ENCODE data around the gene NCS1. TPM values are rescaled to one million over a fixed set of nuclear protein-coding genes. Genes with fewer than 3 reads are reported as not detected.

The NCS1 gene
- total RNA-seq, 1 donor from 2014 or later: 50.0 TPM

- Mint-ChIP-seq H3K9me3 (ENCODE audit: low read depth) (no peaks in the 10 kb centered on the region), H3K4me1 (ENCODE audit: low read depth) (no peaks in the 10 kb centered on the region), H3K27me3 (ENCODE audit: low read depth) (no peaks in the 10 kb centered on the region), H3K27ac (ENCODE audit: unreplicated experiment) (no peak overlapping the region), H3K36me3 (ENCODE audit: low read depth) (no peaks in the 10 kb centered on the region), H3K4me3 (ENCODE audit: unreplicated experiment) (no peak overlapping the region)
- DNase-seq (ENCODE audit: low spot score): no peak
- peak; percentile 20 for TF ChIP-seq CTCF (IDR thresholded peaks at IDR 0.05)
Measured at GRCh38 chr9:130167927-130168326, 4.3 kb upstream of the NCS1 start.

GRCh38 chr9:130171226-130172148 lies 717 bp upstream of the NCS1 start:
- peak; percentile 91 for DNase-seq (ENCODE audit: low spot score)
- H3K4me3 Mint-ChIP-seq (ENCODE audit: unreplicated experiment): peak overlapping the region; percentile 59
- TF ChIP-seq CTCF (IDR thresholded peaks at IDR 0.05): no peak
- no peak overlapping the region for H3K27ac Mint-ChIP-seq (ENCODE audit: unreplicated experiment)
- H3K4me1 Mint-ChIP-seq (ENCODE audit: low read depth): peaks cover 17% of the 10 kb centered on the region
- no peaks in the 10 kb centered on the region for H3K36me3 Mint-ChIP-seq (ENCODE audit: low read depth)
- H3K27me3 Mint-ChIP-seq (ENCODE audit: low read depth): no peaks in the 10 kb centered on the region
- H3K9me3 Mint-ChIP-seq (ENCODE audit: low read depth): no peaks in the 10 kb centered on the region

DNA sequence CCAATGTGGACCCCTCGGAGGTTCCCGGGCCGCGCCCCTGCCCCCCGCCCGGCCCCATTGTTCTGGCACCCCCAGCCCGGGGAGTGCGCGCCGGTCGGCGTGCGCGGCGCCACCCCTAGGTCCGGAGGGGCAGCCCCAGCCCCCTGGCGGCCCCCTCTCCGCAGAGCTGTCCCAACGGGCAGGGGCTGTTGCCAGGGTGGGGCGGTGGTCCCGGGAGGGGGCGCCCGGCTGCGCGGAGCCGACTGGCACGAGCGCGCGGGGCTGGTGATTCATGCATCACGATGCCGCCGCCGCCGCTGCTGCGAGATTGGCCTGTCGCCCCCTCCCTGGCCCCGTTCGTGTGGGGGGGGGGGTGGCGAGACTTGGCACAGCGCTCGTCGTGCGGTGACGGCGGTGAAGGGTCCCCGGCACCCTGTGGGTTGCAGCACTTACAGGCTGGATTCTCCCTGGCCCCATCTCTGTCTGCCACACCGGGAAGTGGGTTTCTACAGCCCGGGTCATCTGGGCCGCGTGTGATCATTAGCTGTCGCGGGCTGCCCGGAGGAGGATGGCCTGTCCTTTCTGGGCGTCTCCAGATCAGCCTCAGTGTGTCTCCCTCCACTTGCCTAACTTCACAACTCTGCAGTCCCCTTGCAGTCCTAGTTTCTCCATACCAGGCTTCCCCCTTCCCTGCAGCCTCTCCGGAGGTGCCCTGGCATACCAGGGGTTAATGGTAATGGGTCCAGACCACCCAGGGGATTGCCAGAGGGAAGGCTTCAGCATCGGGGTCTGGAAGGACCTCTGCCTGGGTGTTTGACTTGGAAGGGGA lies 858 bp downstream of the NCS1 start:
- peak; percentile 82 for DNase-seq (ENCODE audit: low spot score)
- Mint-ChIP-seq H3K4me1 (ENCODE audit: low read depth) (peaks cover 19% of the 10 kb centered on the region), H3K36me3 (ENCODE audit: low read depth) (no peaks in the 10 kb centered on the region), H3K9me3 (ENCODE audit: low read depth) (no peaks in the 10 kb centered on the region), H3K27ac (ENCODE audit: unreplicated experiment) (peak overlapping the region; percentile 51), H3K27me3 (ENCODE audit: low read depth) (no peaks in the 10 kb centered on the region), H3K4me3 (ENCODE audit: unreplicated experiment) (peak overlapping the region; percentile 78)
- peak; percentile 43 for TF ChIP-seq CTCF (IDR thresholded peaks at IDR 0.05)

- Mint-ChIP-seq H3K36me3 (ENCODE audit: low read depth) (no peaks in the 10 kb centered on the region), H3K9me3 (ENCODE audit: low read depth) (no peaks in the 10 kb centered on the region), H3K27me3 (ENCODE audit: low read depth) (no peaks in the 10 kb centered on the region), H3K27ac (ENCODE audit: unreplicated experiment) (no peak overlapping the region), H3K4me1 (ENCODE audit: low read depth) (peaks cover 24% of the 10 kb centered on the region), H3K4me3 (ENCODE audit: unreplicated experiment) (peak overlapping the region; percentile 78)
- DNase-seq (ENCODE audit: low spot score): peak; percentile 71
- no peak for TF ChIP-seq CTCF (IDR thresholded peaks at IDR 0.05)
Measured at GRCh38 chr9:130173666-130173983, 1.4 kb downstream of the NCS1 start.

- no peaks in the 10 kb centered on the region for H3K36me3 Mint-ChIP-seq (ENCODE audit: low read depth)
- H3K27me3 Mint-ChIP-seq (ENCODE audit: low read depth): no peaks in the 10 kb centered on the region
- no peaks in the 10 kb centered on the region for H3K9me3 Mint-ChIP-seq (ENCODE audit: low read depth)
- peaks cover 27% of the 10 kb centered on the region for H3K4me1 Mint-ChIP-seq (ENCODE audit: low read depth)
- no peak overlapping the region for H3K27ac Mint-ChIP-seq (ENCODE audit: unreplicated experiment)
- peak overlapping the region; percentile 78 for H3K4me3 Mint-ChIP-seq (ENCODE audit: unreplicated experiment)
- peak; percentile 75 for DNase-seq (ENCODE audit: low spot score)
- no peak for TF ChIP-seq CTCF (IDR thresholded peaks at IDR 0.05)
Measured at GRCh38 chr9:130174025-130174424, 1.8 kb downstream of the NCS1 start.
